ENCODE results near the gene TCFL5.
A peak's percentile ranks its signal among the peaks of the same experiment; 100 is the strongest.

TCFL5 gene

GRCh38 chr20:62799036-62799435 is 62.6 kb downstream of the TCFL5 start:
- no peak for DNase-seq (ENCODE audit: low read depth in 2 of 2)

- DNase-seq (ENCODE audit: low read depth in 2 of 2): no peak
Measured at GRCh38 chr20:62797671-62798532, 63.7 kb downstream of the TCFL5 start.

DNA sequence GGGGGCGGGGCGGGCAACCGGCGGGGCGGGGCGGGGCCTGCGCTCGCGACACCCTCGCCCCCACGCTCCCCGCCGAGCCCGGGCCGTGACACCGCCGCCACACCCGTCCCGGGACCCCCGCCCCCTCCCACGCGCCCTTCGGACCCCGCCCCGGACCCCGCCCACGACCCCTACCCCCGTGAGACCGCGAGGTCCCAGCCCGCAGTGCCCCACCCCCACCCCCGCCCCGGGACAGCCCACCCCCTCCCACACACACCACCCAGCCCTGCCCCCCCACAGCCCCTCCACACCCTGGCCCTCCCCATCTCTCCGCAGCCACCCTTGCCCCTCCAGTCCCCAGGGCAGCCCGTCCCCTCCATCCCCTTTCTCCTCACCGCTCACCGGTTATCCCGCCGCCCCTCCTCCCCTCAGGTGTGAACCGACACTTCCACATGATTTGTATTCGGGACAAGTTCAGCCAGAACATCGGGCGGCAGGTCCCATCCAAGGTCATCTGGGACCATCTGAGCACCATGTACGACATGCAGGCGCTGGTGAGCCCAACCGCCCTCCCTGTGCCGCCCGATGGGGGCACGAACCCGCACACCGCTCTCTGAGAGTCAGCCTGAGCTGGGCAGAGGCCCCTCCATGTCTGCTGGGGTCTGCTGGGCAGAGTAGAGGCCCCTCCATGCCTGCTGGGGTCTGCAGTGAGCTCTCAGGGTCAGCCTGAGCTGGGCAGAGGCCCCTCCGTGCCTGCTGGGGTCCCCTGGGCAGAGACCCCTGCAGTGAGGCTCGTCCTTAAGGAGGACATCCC is 64.7 kb downstream of the TCFL5 start:
- no peak for DNase-seq (ENCODE audit: low read depth in 2 of 2)

GRCh38 chr20:62795023-62795761 is 66.4 kb downstream of the TCFL5 start:
- DNase-seq (ENCODE audit: low read depth in 2 of 2): peak in 1 of 2 donors; percentile 55

GRCh38 chr20:62794007-62794724 is 67.5 kb downstream of the TCFL5 start:
- peak; percentile 88 to 93 for DNase-seq (ENCODE audit: low read depth in 2 of 2)

- no peak for DNase-seq (ENCODE audit: low read depth in 2 of 2)
Measured at GRCh38 chr20:62793757-62794006, 67.9 kb downstream of the TCFL5 start.

DNA sequence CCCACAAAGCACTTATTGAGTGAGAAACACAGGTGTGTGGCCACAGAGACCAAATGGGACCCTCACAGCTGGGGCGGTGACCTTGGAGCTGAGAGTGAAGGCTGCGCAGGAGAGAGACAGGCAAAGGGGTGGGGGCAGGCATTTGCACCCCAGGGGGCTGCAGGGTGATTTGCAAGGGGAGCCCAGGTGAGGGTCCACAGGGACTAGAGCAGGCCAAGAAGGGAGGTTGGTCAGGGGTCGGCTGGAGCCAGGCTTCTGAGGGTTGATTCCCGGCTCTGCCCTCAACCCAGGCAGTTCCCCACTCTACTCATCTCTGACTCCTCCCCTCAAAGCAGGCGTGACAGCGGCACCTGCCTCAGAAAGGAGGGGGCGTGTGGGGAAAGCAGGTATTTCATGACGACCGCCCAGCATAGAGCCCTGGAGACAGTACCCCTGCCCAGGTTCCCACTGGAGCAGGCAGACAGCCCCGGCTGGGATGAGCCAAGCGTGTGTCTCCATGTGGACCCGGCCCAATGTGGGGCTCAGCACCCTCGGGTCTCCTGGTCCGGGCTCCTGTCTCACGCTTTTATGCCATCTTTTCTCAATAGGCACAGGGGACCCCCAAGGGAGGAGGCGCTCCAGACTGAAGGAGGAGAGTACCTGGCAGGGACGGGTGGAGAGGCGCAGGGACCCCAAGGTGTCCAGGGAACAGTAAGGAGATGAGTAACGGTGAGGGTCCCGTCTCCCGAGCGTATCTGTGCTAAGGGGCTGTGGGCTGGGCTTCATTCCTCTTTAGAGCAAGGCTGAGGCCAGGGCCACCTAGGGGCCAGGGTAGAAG is 68.5 kb downstream of the TCFL5 start:
- DNase-seq (ENCODE audit: low read depth in 2 of 2): no peak

- no peak for DNase-seq (ENCODE audit: low read depth in 2 of 2)
Measured at GRCh38 chr20:62792182-62792939, 69.3 kb downstream of the TCFL5 start.

- DNase-seq (ENCODE audit: low read depth in 2 of 2): peak; percentile 44 to 47
Measured at GRCh38 chr20:62791301-62792181, 70.1 kb downstream of the TCFL5 start.
